Rectal smooth muscle tissue (tissue), 1 donor: ENCODE results near the gene ARHGAP10.
"Not testable (repeated sequence)": the region's sequence is repeated elsewhere in the genome, so short reads cannot be mapped to it uniquely, and the experiment has no call there.

ENCODE experiments used
- H3K27ac ChIP-seq: one replicate; pipeline ENCODE4 v1.7.0; 2013; ENCODE audit warnings: low read depth, low read length, inconsistent platforms
- H3K27me3 ChIP-seq: one replicate; pipeline ENCODE4 v1.7.0; 2013; ENCODE audit warnings: low read length; ENCODE audit not compliant: control insufficient read depth, insufficient read depth
- H3K36me3 ChIP-seq: one replicate; pipeline ENCODE4 v1.7.0; 2013; ENCODE audit warnings: low read length; ENCODE audit not compliant: control insufficient read depth, insufficient read depth
- H3K4me1 ChIP-seq: one replicate; pipeline ENCODE4 v1.7.0; 2013; ENCODE audit warnings: low read length; ENCODE audit not compliant: control insufficient read depth, insufficient read depth
- H3K4me3 ChIP-seq: one replicate; pipeline ENCODE4 v1.7.0; 2013; ENCODE audit warnings: low read length
- H3K9ac ChIP-seq: one replicate; pipeline ENCODE4 v1.7.0; 2013; ENCODE audit warnings: low read length

Gene ARHGAP10

DNA sequence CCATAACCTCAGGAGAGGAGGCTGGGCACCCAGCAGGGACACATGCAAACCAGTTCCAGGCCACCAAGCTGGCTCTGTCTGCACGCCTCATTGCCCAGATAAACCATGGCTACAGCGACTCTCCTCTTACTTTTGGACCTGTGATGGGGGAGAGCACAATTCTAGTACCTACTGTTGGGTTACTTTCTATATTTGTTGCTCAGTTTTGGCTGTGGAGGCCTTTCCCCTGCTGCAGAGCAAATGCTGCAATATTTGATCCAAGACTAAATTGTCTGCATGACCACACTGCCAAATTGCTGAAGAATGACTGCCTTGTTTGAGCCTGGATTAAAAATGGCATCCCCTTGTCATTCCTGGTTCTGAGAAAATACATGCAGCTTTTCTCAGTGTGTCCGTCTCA lies 253.5 kb downstream of the ARHGAP10 start:
- Histone ChIP-seq H3K4me1 (no peaks in the 10 kb centered on the region), H3K4me3 (no peak overlapping the region), H3K27me3 (no peaks in the 10 kb centered on the region), H3K36me3 (no peaks in the 10 kb centered on the region), H3K9ac (no peak overlapping the region), H3K27ac (no peak overlapping the region)

DNA sequence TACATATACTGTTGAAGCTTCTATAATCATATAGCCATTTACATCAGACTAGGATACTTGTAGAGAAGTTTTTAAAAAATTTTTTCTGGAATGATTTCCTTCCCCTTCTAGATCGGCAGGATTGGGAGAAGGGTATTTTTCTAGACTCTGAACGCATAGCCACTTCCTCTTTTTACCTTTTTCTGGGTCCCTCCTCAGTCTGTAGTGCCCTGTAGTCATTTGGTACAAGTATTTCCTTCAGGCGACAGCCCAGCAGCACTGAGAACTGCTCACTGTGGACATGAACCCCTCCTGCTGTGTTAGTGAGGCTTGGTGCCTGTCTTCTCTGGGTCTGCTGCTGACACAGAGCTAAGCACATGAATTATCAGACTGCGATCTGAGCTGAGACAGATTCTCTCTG lies 255.4 kb downstream of the ARHGAP10 start:
- Histone ChIP-seq H3K36me3 (no peaks in the 10 kb centered on the region), H3K9ac (no peak overlapping the region), H3K4me1 (peaks cover 11% of the 10 kb centered on the region), H3K4me3 (no peak overlapping the region), H3K27me3 (no peaks in the 10 kb centered on the region), H3K27ac (no peak overlapping the region)

DNA sequence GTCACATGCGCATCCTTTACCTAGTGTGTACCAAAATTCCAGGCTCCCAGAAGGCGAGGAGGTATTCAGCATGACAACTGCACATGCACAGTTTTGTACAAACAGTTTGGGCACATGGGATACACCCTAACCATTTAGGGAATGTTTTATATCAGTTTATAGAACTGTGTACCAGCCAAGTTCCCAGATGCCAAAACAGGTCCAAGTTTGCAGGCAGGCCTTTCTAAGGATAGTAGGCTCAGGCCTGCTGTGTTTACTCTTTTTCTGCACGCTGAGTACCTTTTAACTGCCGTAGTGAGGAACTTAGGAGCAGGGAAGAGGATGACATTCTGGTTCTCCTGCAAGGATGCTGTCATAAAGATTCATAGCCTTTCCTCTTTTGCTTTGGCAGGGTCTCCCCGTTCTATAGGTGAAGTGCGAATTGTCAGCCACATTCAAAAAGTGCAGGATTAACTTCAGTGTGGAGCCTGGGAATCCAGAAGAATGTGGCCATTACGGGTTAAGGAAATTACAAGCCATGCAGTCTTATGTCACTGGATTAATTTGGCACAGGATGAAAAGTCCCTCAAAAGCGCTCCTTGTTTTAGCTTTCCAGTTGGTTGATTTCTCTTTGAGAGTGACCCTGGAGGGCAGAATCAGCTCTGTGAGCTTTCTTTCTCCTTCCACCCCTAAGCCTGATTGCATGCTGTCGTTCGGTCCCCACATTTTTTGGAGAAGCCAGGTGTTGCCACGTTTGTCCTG lies 259.8 kb downstream of the ARHGAP10 start:
- Histone ChIP-seq H3K36me3 (no peaks in the 10 kb centered on the region), H3K4me1 (peaks cover 16% of the 10 kb centered on the region), H3K27ac (peak overlapping the region; percentile 78), H3K4me3 (no peak overlapping the region), H3K9ac (no peak overlapping the region), H3K27me3 (no peaks in the 10 kb centered on the region)

DNA sequence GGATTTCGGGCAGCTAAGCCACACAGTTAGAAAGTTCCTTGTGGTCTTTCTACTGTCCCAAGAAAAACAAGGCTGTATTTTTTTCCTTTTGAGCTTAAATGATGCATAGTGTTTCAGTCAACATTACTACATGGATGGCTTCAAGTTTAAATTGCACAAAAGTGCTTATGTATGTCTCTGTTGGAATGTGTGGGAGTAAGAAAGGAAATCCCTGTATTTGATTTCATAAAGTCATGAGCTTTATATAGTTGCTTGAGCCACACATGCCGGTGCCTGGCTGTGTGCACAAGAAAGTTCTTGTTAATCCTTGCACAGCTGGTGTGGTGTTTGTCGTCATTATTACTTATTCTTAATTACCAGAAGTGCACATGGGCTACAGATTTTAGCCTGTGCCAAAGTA lies 262.2 kb downstream of the ARHGAP10 start:
- Histone ChIP-seq H3K4me1 (peaks cover 16% of the 10 kb centered on the region), H3K9ac (no peak overlapping the region), H3K27ac (no peak overlapping the region), H3K36me3 (no peaks in the 10 kb centered on the region), H3K4me3 (no peak overlapping the region), H3K27me3 (no peaks in the 10 kb centered on the region)

DNA sequence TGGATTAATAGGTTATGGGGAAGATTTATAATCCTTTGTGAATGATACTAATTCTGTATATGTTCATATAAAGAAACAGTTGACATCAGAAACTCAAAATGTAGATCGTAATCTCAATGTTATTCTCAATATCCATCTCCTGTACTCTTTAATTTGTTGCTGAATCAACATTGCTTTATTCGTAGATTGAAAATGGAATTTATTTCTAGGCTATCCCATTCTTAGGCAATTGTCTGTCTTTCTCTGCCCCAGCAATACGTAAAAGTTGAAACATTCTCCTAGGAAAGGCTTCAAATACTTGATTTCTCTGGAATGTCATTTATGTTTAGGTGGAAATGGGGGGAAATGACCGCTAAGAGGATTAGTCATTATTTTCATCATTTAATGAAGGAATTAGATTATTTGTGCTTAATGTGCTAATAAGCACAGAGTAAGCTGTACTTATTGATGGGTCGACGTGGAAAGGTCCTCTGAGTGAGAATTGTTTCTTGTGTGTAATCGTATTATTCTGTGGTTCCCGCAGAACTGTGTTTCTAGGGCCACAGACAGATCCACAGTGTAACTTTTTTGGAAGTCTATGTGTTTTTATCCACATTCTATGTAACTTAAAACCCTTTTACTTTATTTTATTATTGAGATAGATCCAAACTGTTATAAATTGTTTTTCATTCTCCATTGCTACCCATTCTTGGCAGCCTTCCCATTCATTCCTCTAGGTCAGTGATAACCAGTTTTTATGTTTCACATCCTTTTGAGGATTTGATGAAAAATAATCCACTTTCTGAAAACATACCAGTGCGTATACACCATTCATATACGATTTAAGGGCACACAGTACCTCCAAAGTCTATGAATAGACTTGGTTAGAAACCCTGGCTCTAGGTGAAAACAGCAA lies 262.9 kb downstream of the ARHGAP10 start:
- Histone ChIP-seq H3K27me3 (no peaks in the 10 kb centered on the region), H3K4me3 (no peak overlapping the region), H3K4me1 (peaks cover 16% of the 10 kb centered on the region), H3K27ac (no peak overlapping the region), H3K9ac (no peak overlapping the region), H3K36me3 (no peaks in the 10 kb centered on the region)

DNA sequence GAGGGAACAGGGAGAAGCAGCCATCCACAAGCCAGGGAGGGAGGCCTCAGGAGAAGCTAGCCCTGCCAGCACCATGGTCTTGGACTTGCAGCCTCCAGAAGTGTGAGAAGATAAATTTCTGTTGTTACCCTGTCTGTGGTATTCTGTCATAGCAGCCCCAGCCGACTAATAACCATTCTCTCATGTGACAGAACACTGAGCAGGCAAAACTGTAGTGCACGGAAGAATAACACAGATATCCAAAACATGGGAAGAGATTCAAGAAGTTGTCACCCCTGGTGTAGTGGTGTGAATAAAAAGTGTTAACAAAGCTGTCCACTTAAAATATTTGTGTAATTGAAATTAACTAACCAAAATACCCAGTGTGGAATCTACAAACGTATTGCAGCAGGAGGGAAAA lies 265.0 kb downstream of the ARHGAP10 start:
- no peak overlapping the region for H3K4me3 ChIP-seq
- H3K36me3 ChIP-seq: no peaks in the 10 kb centered on the region
- H3K4me1 ChIP-seq: peaks cover 9% of the 10 kb centered on the region
- H3K9ac ChIP-seq: no peak overlapping the region
- no peak overlapping the region for H3K27ac ChIP-seq
- no peaks in the 10 kb centered on the region for H3K27me3 ChIP-seq

DNA sequence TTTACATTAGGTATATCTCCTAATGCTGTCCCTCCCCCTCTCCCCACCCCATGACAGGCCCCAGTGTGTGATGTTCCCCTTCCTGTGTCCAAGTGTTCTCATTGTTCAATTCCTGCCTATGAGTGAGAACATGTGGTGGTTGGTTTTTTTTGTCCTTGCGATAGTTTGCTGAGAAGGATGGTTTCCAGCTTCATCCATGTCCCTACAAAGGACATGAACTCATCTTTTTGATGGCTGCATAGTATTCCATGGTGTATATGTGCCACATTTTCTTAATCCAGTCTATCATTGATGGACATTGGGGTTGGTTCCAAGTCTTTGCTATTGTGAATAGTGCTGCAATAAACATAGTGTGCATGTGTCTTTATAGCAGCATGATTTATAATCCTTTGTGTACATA lies 268.1 kb downstream of the ARHGAP10 start:
- not testable (repeated sequence) for H3K36me3 ChIP-seq, H3K4me1 ChIP-seq, H3K27ac ChIP-seq, H3K9ac ChIP-seq, H3K4me3 ChIP-seq, H3K27me3 ChIP-seq

DNA sequence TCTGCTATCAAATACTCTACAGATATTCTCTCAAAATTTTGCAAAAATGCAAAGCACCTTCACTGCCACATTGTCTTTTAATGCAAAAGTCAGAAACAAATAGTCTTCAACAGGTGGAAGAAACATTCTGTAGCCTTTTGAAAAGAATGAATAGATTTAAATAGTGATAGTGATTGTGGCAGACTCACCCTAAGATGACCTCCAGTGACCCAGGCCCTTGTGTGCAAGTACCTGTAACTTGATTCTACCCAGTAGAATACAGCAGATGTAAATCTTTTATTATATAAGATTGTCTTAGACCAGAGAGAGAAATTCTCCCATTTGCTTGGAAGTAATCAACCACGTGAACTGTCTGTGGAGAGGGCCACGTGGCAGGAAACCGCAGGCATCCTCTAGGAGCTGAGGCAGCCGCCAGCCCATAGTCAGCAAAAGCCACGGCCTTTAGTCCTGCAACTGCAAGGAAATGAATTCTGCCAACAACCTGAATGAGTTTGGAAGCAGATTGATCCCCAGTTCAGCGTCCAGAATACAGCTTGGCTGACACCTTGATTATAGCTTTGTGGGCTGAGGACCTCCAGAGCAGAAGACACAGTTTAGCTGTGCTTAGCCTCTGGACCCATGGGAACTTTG lies 272.5 kb downstream of the ARHGAP10 start:
- Histone ChIP-seq H3K4me1 (peaks cover 6% of the 10 kb centered on the region), H3K27me3 (no peaks in the 10 kb centered on the region), H3K4me3 (no peak overlapping the region), H3K27ac (no peak overlapping the region), H3K36me3 (no peaks in the 10 kb centered on the region), H3K9ac (no peak overlapping the region)

DNA sequence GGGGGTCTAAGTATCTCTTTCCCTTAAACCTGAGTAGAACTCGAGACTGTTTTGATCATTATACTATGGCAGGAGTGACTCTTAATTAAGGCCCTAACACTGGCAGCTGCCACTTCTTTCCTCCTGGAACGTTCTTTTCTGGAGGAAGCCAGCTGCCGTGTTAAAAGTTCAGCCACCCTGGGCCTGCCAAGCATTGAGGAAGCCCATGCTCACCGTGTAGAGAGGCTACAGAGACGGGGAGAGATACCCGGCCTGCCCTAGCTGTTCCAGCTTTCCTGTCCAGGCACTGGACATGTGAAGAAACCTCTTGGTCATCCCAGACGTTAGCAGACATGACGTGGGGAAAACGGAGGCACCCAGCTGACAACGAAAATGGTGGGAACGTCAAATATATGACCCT lies 274.1 kb downstream of the ARHGAP10 start:
- H3K9ac ChIP-seq: no peak overlapping the region
- peaks cover 6% of the 10 kb centered on the region for H3K4me1 ChIP-seq
- H3K27ac ChIP-seq: no peak overlapping the region
- H3K36me3 ChIP-seq: no peaks in the 10 kb centered on the region
- no peaks in the 10 kb centered on the region for H3K27me3 ChIP-seq
- H3K4me3 ChIP-seq: no peak overlapping the region

DNA sequence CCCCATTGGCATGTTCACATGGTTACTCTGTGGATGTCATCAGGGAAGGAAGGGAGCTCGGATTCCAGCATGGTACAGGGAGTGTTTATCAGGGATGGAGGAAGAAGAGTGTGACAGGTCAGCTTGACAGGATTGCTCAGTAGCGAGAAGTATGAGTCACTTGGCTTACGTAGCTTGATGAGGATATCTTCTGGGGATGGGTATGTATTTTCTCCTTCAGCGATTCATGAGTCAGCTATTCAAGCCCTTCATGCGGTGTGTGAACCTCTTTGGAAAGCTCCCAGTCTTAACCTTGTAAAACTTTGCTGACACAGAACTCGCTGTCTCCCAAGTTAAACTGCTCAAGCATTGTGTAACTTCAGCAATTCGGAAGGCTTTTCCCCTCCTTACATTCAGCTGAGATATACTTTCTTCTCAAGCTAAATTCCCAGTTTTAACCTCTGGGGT lies 275.4 kb downstream of the ARHGAP10 start:
- H3K27ac ChIP-seq: peak overlapping the region; percentile 62
- no peak overlapping the region for H3K4me3 ChIP-seq

DNA sequence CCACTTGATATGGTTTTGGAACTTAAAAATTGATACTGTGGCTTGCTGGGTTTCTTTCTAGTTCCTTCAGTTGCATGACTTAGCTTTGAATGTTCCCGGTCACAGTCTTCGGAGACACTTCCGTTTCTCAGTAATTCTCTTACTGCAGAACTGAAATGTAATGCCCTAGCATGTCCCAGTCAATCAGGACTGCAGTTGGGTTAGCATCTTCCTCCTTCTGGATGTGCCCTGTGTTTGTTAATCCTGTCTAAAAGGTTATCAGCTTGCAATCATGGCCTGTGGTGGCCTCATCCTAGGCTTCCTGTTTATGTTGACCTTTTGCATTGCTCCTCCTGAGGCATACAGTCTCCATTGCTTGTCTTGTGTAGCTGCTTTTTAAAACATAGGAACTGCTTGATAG lies 275.9 kb downstream of the ARHGAP10 start:
- Histone ChIP-seq H3K27ac (peak overlapping the region; percentile 61), H3K9ac (no peak overlapping the region), H3K4me1 (peaks cover 6% of the 10 kb centered on the region), H3K27me3 (no peaks in the 10 kb centered on the region), H3K4me3 (no peak overlapping the region), H3K36me3 (no peaks in the 10 kb centered on the region)

More for the DNA sequence above, 275.4 kb downstream of the ARHGAP10 start:
- Histone ChIP-seq H3K4me1 (peaks cover 6% of the 10 kb centered on the region), H3K36me3 (no peaks in the 10 kb centered on the region), H3K9ac (no peak overlapping the region), H3K27me3 (no peaks in the 10 kb centered on the region)

DNA sequence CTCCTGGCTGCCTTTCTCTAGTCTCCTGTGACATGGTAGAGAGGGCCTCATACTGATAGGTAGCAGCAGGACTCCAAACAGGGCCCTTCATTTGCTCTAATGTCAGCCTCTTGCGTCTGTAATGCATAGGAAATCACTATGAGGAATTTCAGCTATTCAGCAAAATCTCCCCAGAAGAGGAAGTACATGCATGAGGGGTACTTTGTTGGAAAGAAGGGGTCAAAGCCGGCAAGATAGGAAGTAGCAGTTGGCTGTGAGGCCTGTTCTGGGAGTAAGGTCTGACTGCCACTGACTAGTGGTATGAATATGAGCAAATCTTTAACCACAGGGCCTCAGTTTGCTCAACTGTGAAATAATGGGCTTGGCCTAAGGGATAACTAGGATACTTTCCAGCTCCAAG lies 283.2 kb downstream of the ARHGAP10 start:
- Histone ChIP-seq H3K4me3 (no peak overlapping the region), H3K36me3 (no peaks in the 10 kb centered on the region), H3K27me3 (no peaks in the 10 kb centered on the region), H3K27ac (no peak overlapping the region), H3K4me1 (peaks cover 7% of the 10 kb centered on the region), H3K9ac (no peak overlapping the region)
